OCI-M2 (cell line): ENCODE data around the gene NT5DC1.
"Not testable (repeated sequence)": the region's sequence is repeated elsewhere in the genome, so short reads cannot be mapped to it uniquely, and the experiment has no call there.

Experiments
- DNase-seq: peaks from one replicate; lab custom pipeline; 2025; ENCODE audit not compliant: unreplicated experiment; lab: John Stamatoyannopoulos, UW

Gene NT5DC1

GRCh38 chr6:116088946-116089345 lies 11.7 kb upstream of the NT5DC1 start:
- DNase-seq: no peak

- no peak for DNase-seq
These were observed 10.4 kb upstream of the NT5DC1 start for GRCh38 chr6:116090251-116090650.

DNA sequence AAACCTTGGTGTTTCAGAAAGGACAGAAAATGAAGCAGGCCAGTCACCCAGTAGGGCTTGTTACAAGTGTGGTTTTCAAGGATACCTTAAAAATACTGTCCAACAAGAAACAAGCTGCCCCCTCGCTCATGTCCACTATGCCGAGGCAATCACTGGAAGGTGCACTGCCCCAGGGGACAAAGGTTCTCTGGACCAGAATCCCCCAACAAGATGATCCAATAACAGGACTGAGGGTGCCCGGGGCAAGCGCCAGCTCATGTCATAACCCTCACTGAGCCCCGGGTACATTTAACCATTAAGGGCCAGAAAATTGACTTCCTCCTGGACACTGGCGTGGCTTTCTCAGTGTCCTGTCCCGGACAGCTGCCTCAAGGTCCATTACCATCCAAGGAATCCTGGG lies 6.6 kb upstream of the NT5DC1 start:
- no peak for DNase-seq

- DNase-seq: not testable (repeated sequence)
These were observed 4.4 kb upstream of the NT5DC1 start for GRCh38 chr6:116096048-116096759.

DNA sequence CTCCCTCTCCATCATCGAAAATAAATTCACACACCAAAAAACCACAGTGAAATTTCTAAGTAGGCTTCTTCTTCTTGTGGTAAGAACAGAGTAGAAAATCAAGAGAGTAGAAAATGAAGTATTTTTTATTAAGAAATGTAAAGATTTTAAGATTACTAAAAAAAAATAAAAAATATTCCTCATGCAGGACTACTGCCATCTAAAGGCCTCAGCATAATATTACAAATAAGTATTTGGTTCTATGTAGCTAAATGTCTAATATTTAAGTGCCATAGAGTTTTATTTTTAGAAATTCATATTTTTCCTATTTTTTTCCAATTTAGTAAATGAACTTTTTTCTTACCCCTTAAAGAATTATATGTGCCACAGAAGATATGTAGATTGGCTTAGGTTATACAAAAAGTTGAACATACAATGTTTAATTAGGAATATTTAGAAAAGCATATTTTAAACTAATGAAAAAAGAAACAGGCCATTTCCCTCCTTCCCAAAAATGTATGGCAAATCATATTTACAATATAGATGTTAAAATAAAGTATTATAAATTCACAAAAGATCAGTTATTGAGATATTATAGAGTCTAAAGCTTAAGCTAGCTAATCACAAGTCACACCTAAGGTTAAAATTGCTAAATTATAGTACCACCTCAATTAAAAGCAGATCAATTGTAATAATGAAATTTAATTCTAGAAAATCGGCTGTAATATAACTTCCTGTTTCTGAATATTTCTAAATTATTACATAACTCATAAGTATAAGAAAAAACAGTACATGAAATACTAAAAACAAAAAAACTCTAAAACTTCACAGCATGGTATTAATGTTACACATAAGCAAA lies 3.5 kb upstream of the NT5DC1 start:
- DNase-seq: no peak

- no peak for DNase-seq
These were observed 1.6 kb upstream of the NT5DC1 start for GRCh38 chr6:116099036-116099435.

DNA sequence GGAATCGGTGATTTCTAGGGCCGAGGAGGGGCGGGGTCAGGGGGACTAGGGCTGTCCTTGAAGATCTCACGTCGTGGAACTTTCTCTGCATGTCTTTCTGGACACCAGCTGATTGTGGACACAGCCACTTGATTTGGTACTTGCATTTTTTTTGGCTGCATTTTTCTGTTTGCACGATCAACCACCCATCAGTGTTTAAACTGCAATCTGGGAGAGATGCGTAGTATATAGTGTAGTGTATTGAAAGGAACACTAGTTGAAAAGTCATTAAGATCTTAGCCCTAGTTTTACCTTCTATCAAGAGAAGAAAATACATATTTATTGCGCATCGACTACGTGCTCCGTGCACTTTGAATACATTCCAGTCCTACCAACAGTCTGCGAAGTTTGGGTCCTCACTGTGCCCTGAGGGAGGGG lies 657 bp downstream of the NT5DC1 start:
- DNase-seq: no peak

GRCh38 chr6:116101790-116102189 lies 1.1 kb downstream of the NT5DC1 start:
- DNase-seq: no peak

GRCh38 chr6:116102873-116103272 lies 2.2 kb downstream of the NT5DC1 start:
- DNase-seq: no peak

DNA sequence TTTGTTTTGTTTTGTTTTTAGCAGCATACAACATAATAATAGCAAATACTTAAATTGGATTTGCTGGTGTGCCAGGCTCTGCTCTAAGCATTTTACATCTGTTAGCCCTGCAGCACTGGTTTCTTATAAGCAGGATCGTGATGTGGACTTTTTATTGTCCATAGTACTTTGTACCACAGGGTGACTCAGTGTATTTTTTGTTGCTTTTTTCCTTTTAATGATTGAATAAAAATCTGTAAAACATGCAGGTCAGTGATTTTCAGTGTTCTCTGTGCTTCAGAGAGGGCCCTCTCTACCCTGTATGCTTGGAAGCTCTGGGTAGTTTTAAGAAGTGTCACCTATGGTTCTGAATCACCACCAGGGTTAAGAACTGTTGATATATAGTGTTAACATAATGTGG lies 4.0 kb downstream of the NT5DC1 start:
- DNase-seq: no peak

- DNase-seq: no peak
These were observed 4.6 kb downstream of the NT5DC1 start for GRCh38 chr6:116105247-116105646.

- DNase-seq: no peak
These were observed 5.5 kb downstream of the NT5DC1 start for GRCh38 chr6:116106146-116106545.

DNA sequence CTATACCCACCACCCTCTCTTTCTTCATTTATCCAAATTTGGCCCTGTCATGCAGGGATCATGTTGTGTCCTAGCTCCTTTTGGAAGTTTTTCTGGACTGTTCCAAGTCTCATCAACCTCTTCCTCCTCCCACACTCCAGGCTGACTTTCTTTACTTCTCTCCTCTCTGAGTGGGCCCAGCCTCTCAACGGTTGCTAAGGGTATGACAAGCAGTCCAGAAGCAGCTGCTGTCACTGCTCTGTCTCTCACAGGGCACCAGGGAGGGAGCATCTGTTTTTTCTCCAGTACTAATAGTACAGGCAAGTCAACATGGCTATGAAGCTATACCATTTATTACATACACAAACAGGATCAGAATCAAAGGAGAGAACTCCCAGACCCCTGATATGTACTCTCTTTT lies 8.2 kb downstream of the NT5DC1 start:
- DNase-seq: no peak

- no peak for DNase-seq
These were observed 11.2 kb downstream of the NT5DC1 start for GRCh38 chr6:116111552-116112528.

GRCh38 chr6:116113386-116113785 lies 12.7 kb downstream of the NT5DC1 start:
- no peak for DNase-seq

- DNase-seq: no peak
These were observed 15.1 kb downstream of the NT5DC1 start for GRCh38 chr6:116115781-116116180.

DNA sequence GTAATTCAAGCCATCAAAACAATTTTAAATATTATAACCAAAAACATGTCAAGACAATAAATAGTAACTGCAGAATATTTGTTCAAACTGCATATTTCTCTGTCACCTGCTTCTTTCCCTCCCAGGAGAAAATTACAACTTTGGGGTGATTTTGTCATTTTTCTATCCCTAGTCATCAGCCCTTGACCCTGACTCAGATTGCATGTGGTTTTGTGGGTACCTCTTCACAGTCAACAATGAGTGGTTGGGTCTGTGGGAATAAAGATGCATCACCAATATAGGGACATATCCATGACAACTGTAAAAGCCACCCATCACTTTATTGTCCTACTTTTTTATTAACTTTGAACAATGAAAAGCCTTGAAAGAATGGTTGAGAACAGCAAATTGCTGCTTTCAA lies 18.0 kb downstream of the NT5DC1 start:
- no peak for DNase-seq

DNA sequence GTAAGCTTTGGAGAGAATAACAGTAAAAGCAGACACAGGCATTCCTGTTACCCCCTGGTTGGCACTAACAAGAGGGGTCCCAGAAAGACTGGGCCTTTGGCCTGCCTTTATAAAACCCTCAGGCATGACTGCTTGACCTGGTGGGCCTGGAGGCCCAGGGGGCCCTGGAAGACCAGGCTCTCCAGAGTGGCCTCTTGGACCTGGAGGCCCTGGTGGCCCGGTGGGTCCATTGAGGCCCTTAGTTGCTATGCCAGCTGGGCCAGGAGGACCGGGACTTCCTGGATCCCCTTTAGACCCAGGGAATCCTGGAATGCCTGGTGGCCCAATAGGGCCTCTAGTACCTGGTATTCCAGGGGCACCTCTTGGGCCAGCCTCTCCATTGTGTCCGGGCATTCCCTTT lies 19.8 kb downstream of the NT5DC1 start:
- no peak for DNase-seq

GRCh38 chr6:116126032-116126431 lies 25.4 kb downstream of the NT5DC1 start, which contains the start of gene COL10A1:
Gene COL10A1, minus strand, starts transcription at chr6:116126132. Its CDS starts 640 bp downstream, at chr6:116125492.
- DNase-seq: no peak

DNA sequence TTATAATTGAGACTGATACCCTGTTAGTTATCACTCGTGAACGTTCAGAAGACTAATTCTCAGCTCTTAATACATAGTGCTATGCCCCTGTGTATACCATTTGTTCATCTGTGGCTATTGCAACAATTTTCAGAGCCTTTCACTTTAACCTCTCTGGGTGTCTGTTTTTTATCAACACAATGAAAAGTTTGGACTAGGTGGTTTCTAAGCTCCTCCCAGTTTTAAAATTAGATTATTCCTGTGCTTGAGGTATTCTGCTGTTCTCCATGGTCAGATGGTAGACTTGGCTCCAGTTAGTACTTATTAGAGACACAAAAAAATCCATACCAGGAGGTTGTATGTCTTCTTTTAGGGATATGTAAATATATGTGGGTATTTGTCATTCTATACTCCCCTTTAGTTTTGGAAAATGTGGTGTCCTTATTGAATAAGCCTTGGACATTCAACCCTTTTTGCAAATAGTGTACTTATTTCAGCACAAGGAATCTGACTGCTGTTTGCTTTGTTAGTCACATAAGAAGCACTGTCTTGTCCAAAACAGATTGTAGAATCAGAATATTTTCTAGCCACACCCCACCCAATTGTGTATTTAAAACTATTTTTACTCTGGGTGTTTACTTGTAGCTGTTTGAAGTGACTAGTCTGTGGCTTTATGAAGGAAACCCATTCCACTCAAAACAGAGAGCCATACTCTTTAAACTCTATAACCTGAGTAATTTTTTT lies 27.3 kb downstream of the NT5DC1 start:
- DNase-seq: no peak
